K562 (cell line): ENCODE results near the gene SLC28A1. TPM values are rescaled to one million over a fixed set of nuclear protein-coding genes. Genes with fewer than 3 reads are reported as not detected.

Experiments used
- ATAC-seq: fragments of 200-7000 bp; cut with Tn5 transposase; 3 replicates; pipeline ENCODE4 v1.9.1; 2020; ENCODE audit warnings: moderate library complexity
- BruUV-seq: library from RNA; stranded (reverse); fragments of 400-500 nt; replicated peaks from 2 replicates; lab custom pipeline; 2021; lab: Mats Ljungman, UMichigan
- CTCF ChIA-PET: fragments of 300-600 bp; formaldehyde crosslinking; extraction: SDS; loops from one replicate; lab custom pipeline; 2021; ENCODE audit warnings: low intra/inter-chr PET ratio; lab: Yijun Ruan, JAX
- POLR2A ChIA-PET: fragments of 300-600, 350-650 bp; sonication (Branson Sonifier 250); formaldehyde crosslinking; extraction: SDS; loops from one replicate; lab custom pipeline; 2021; ENCODE audit warnings: antibody characterized with exemption, inconsistent platforms; lab: Yijun Ruan, JAX
- DNase-seq, 4 experiments: peaks; one replicate each; pipeline versions ENCODE4 v3.0.0 to v3.0.0-alpha.2; 2011 to 2018; ENCODE audit warnings: low spot score in 3 of 4, mixed read lengths in 3 of 4; ENCODE audit errors: extremely low read depth in 1 of 4
- FAIRE-seq: peaks from 2 replicates; lab custom pipeline; 2011; peaks lifted over from hg19 to GRCh38; lab: Jason Lieb, UNC
- H2AFZ ChIP-seq: 2 replicates; pipeline ENCODE4 v1.6.0; 2011; ENCODE audit warnings: low read depth, low read length, control low read depth, inconsistent platforms
- H3K27ac ChIP-seq: fragments of 200-600 bp; 3 replicates; pipeline ENCODE4 v1.8.0; 2011; ENCODE audit warnings: low read depth, mild to moderate bottlenecking, control low read depth, inconsistent platforms, low read length, moderate library complexity, mixed read lengths; ENCODE audit errors: extremely low read depth
- H3K27me3 ChIP-seq, 2 experiments: fragments of 300-600 bp in 1 of 2; 2 replicates in 1 of 2; 3 replicates in 1 of 2; pipeline versions ENCODE4 v1.6.0 to v1.8.0; 2011; ENCODE audit warnings: inconsistent platforms in 2 of 2, low read length in 2 of 2, mild to moderate bottlenecking in 1 of 2, mixed read lengths in 1 of 2, moderate library complexity in 1 of 2; ENCODE audit not compliant: control insufficient read depth in 2 of 2, insufficient read depth in 2 of 2
- H3K36me3 ChIP-seq: fragments of 300-600 bp; 3 replicates; pipeline ENCODE4 v1.8.0; 2011; ENCODE audit warnings: mild to moderate bottlenecking, low read length, inconsistent platforms; ENCODE audit not compliant: control insufficient read depth, insufficient read depth
- H3K4me1 ChIP-seq, 2 experiments: fragments of 200-600 bp in 1 of 2; replicated peaks in 1 of 2; 2 replicates in 1 of 2; 3 replicates in 1 of 2; pipeline versions ENCODE4 v1.5.1 to v1.8.0; 2011; ENCODE audit warnings: inconsistent platforms in 2 of 2, low read length in 2 of 2, mild to moderate bottlenecking in 1 of 2, mixed read lengths in 1 of 2, moderate library complexity in 1 of 2; ENCODE audit not compliant: control insufficient read depth in 2 of 2, insufficient read depth in 2 of 2
- H3K4me2 ChIP-seq: 2 replicates; pipeline ENCODE4 v1.6.1; 2011; ENCODE audit warnings: low read length, control low read depth, inconsistent platforms, mixed read lengths; ENCODE audit not compliant: insufficient read depth
- H3K4me3 ChIP-seq: fragments of 200-600 bp; sonication (generic), shearing (Covaris generic); 2 replicates; pipeline ENCODE4 v1.5.1; 2016; ENCODE audit warnings: control low read depth, inconsistent platforms
- H3K79me2 ChIP-seq: fragments of 200-600 bp; 3 replicates; pipeline ENCODE4 v1.8.0; 2011; ENCODE audit warnings: low read length, inconsistent platforms; ENCODE audit not compliant: control insufficient read depth, insufficient read depth
- H3K9ac ChIP-seq, 2 experiments: 2 replicates each; pipeline versions ENCODE4 v1.6.0 to v1.6.1; 2011; ENCODE audit warnings: low read depth in 2 of 2, low read length in 2 of 2, control low read depth in 1 of 2, inconsistent platforms in 1 of 2, mild to moderate bottlenecking in 1 of 2, mixed read lengths in 1 of 2; ENCODE audit not compliant: insufficient read depth in 1 of 2
- H3K9me1 ChIP-seq: one replicate; pipeline ENCODE4 v1.6.0; 2011; ENCODE audit warnings: inconsistent platforms, mild to moderate bottlenecking, low read length, moderate library complexity; ENCODE audit not compliant: control insufficient read depth, insufficient read depth
- H3K9me3 ChIP-seq: replicated peaks from 2 replicates; pipeline ENCODE4 v1.5.1; 2011; ENCODE audit warnings: low read depth, low read length, inconsistent platforms; ENCODE audit not compliant: control insufficient read depth, insufficient read depth
- H4K20me1 ChIP-seq: replicated peaks from 2 replicates; pipeline ENCODE4 v1.6.1; 2011; ENCODE audit warnings: low read length, inconsistent platforms, mixed read lengths; ENCODE audit not compliant: control insufficient read depth, insufficient read depth
- FOXA1 ChIP-seq: fragments of 450-650 bp; IDR thresholded peaks from 2 replicates; pipeline ENCODE4 v1.6.1; 2016; ENCODE audit warnings: mild to moderate bottlenecking, borderline replicate concordance
- HNRNPK ChIP-seq: fragments of 200-400 bp; formaldehyde crosslinking; IDR thresholded peaks from one replicate; pipeline ENCODE4 v1.6.1; 2018; ENCODE audit warnings: mild to moderate bottlenecking, low read depth, low read length; ENCODE audit not compliant: poor library complexity, severe bottlenecking
- TCF7 ChIP-seq: sonication (generic); IDR thresholded peaks from 2 replicates; pipeline ENCODE4 v1.6.1; 2016; ENCODE audit warnings: antibody characterized with exemption, borderline replicate concordance
- UBTF ChIP-seq, 2 experiments: IDR thresholded peaks; 2 replicates each; pipeline ENCODE4 v1.6.1; 2012; ENCODE audit warnings: improper control_type of control experiment in 2 of 2, low read depth in 2 of 2, low read length in 2 of 2, borderline replicate concordance in 1 of 2
- ZZZ3 ChIP-seq: fragments of 450-650 bp; IDR thresholded peaks from 2 replicates; pipeline ENCODE4 v1.6.1; 2016; ENCODE audit warnings: antibody characterized with exemption, mild to moderate bottlenecking, moderate library complexity
- WGBS: fragments of 100-300 bp; shearing (Covaris generic); methylation state at CpG from one replicate; pipeline ENCODE4 v1.1.6; 2016; ENCODE audit warnings: low coverage, mixed read lengths; ENCODE audit not compliant: insufficient coverage; ENCODE audit errors: missing lambda C conversion rate; 5-methylcytosine and 5-hydroxymethylcytosine counted together
- in situ Hi-C: fragments of 300-500 bp; cut with MboI; formaldehyde crosslinking; loops from 4 replicates; pipeline ENCODE4 v1.15.0; 2018; ENCODE audit warnings: inconsistent platforms, mixed read lengths
- intact Hi-C: fragments of 100-400 bp; cut with micrococcal nuclease; formaldehyde crosslinking; loops from 2 replicates; pipeline ENCODE4 v1.14.2; 2022
- polyA plus RNA-seq, 8 experiments: library from polyadenylated mRNA; depleted of rRNA in 4 of 8; stranded (reverse) in 5 of 8; unstranded in 3 of 8; fragments of >200 nt; fragmentation: Nextera tagmentation in 2 of 8; fragmentation: Illumina TruSeq in 1 of 8; extraction: Ambion mirVana in 2 of 8; extraction: Trizol in 1 of 8; gene quantifications; 2 replicates each; pipeline versions ENCODE4 v1.2.1 to v1.2.3, GENCODE V29; 2011 to 2014; ENCODE audit warnings: inconsistent platforms in 1 of 8, missing spikeins in 1 of 8
- total RNA-seq, 7 experiments: library from RNA; depleted of rRNA in 6 of 7; stranded (reverse); fragments of >200 nt in 6 of 7; fragmentation: Illumina TruSeq in 2 of 7; extraction: Trizol in 2 of 7; gene quantifications; 2 replicates each; pipeline versions ENCODE4 v1.2.1 to v1.2.3, GENCODE V29; 2011 to 2021; ENCODE audit warnings: low replicate concordance in 1 of 7
- TF ChIP-seq, protein P1 (sequence below): fragments of 450-650 bp; IDR thresholded peaks from 2 replicates; pipeline ENCODE4 v1.7.1; 2018; ENCODE audit warnings: mild to moderate bottlenecking, low read depth; ENCODE audit not compliant: partially characterized antibody

The SLC28A1 gene
- total and polyA plus RNA-seq, 9 of the 15 experiments (the other 6 are each of a cell fraction or from before 2014, with no cell fraction given): 0.04 TPM; not detected in 8

GRCh38 chr15:84858231-84858630 is 26.2 kb upstream of the SLC28A1 start (continued):
- TF ChIP-seq, protein P1, sequence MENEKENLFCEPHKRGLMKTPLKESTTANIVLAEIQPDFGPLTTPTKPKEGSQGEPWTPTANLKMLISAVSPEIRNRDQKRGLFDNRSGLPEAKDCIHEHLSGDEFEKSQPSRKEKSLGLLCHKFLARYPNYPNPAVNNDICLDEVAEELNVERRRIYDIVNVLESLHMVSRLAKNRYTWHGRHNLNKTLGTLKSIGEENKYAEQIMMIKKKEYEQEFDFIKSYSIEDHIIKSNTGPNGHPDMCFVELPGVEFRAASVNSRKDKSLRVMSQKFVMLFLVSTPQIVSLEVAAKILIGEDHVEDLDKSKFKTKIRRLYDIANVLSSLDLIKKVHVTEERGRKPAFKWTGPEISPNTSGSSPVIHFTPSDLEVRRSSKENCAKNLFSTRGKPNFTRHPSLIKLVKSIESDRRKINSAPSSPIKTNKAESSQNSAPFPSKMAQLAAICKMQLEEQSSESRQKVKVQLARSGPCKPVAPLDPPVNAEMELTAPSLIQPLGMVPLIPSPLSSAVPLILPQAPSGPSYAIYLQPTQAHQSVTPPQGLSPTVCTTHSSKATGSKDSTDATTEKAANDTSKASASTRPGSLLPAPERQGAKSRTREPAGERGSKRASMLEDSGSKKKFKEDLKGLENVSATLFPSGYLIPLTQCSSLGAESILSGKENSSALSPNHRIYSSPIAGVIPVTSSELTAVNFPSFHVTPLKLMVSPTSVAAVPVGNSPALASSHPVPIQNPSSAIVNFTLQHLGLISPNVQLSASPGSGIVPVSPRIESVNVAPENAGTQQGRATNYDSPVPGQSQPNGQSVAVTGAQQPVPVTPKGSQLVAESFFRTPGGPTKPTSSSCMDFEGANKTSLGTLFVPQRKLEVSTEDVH: no peak
- TF ChIP-seq HNRNPK: no peak

DNA sequence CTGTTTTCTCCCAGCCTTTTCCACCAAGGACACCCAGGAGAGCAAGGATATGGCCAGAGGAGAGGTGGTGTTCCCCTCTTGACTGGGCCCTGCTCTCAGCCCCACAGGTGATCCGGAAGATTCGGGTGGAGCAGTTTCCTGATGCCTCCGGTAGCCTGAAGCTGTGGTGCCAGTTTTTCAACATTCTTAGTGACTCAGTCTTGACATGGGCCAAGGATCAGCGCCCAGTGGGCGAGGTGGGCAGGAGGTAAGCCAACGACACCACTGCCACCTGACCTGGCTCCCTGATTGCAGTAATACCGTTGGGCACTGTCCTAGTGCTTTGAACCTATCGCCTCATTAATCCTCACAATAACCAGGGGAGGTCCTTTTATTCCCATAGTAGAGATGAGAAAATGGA is 25.3 kb upstream of the SLC28A1 start:
- WGBS: 3% methylated on average over 8 of the region's 8 CpGs
- H3K9me3 ChIP-seq: no peaks in the 10 kb centered on the region
- H2AFZ ChIP-seq: no peak overlapping the region
- intact Hi-C loops (no loop called here), in situ Hi-C loops (no loop called here)
- peaks cover 22 to 58% of the 10 kb centered on the region in 2 experiments; a peak in 4 of 5 replicates for H3K27me3 ChIP-seq
- H4K20me1 ChIP-seq: no peaks in the 10 kb centered on the region; the same call in 1 of the 2 replicates
- no peaks in the 10 kb centered on the region for H3K9me1 ChIP-seq
- no peak for FAIRE-seq
- peaks cover 0 to 9% of the 10 kb centered on the region in 2 experiments; a peak in 3 of 5 replicates for H3K4me1 ChIP-seq
- no peak for ATAC-seq
- BruUV-seq: no TSS peak
- ChIA-PET POLR2A (no interaction called here), CTCF (no interaction called here)
- H3K27ac ChIP-seq: no peak overlapping the region
- H3K79me2 ChIP-seq: no peaks in the 10 kb centered on the region
- no peak overlapping the region for H3K4me3 ChIP-seq
- no peaks in the 10 kb centered on the region for H3K36me3 ChIP-seq
- DNase-seq: no peak
- no peak overlapping the region for H3K4me2 ChIP-seq
- no peak overlapping the region for H3K9ac ChIP-seq
- TF ChIP-seq UBTF (IDR thresholded peaks at IDR 0.05; ENCODE audit: borderline replicate concordance in 1 of 2, low read depth in 2 of 2, low read length in 2 of 2) (no peak), FOXA1 (no peak), ZZZ3 (no peak), TCF7 (no peak)
